ENCODE data around the gene ZNF407.

ZNF407 gene

DNA sequence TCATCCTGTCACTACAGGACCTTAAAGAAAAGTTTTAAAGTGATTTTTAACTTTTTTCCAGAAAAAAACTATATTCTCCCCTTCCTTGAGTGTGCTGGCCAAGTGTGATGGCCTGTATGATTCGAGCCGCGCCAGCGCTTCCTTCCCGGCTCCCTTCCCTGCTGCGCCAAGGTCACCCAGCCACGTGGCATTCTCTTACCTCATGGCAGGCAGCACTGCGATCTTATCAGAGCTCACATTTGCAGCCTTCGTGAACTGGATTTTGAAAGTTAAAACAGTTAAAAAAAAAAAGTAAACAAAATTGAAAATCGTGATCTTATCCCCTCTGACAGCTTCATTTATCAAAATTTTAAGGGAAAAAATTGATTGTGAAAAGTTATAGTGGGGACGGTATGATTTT, 331.4 kb downstream of the ZNF407 start:
- Histone ChIP-seq H3K27me3 (ENCODE audit: control insufficient read depth, low read length) (no peaks in the 10 kb centered on the region), H3K9me2 (replicated peaks; ENCODE audit: control insufficient read depth, low read length) (no peaks in the 10 kb centered on the region), H3K36me3 (ENCODE audit: control insufficient read depth, low read length) (no peaks in the 10 kb centered on the region), H3K9me3 (ENCODE audit: control insufficient read depth, insufficient read depth, low read length) (no peaks in the 10 kb centered on the region), H3K4me3 (ENCODE audit: low read length) (no peak overlapping the region), H3K27ac (ENCODE audit: low read depth, low read length) (no peak overlapping the region), H3F3A (ENCODE audit: control insufficient read depth, insufficient read depth) (no peaks in the 10 kb centered on the region), H3K79me2 (ENCODE audit: control insufficient read depth, low read length) (no peaks in the 10 kb centered on the region), H3K4me2 (ENCODE audit: low read length) (no peak overlapping the region), H4K20me1 (ENCODE audit: control insufficient read depth, insufficient read depth, low read depth, low read length) (no peaks in the 10 kb centered on the region), H3K4me1 (ENCODE audit: control insufficient read depth, low read length) (no peaks in the 10 kb centered on the region)
- TF ChIP-seq, protein P1, sequence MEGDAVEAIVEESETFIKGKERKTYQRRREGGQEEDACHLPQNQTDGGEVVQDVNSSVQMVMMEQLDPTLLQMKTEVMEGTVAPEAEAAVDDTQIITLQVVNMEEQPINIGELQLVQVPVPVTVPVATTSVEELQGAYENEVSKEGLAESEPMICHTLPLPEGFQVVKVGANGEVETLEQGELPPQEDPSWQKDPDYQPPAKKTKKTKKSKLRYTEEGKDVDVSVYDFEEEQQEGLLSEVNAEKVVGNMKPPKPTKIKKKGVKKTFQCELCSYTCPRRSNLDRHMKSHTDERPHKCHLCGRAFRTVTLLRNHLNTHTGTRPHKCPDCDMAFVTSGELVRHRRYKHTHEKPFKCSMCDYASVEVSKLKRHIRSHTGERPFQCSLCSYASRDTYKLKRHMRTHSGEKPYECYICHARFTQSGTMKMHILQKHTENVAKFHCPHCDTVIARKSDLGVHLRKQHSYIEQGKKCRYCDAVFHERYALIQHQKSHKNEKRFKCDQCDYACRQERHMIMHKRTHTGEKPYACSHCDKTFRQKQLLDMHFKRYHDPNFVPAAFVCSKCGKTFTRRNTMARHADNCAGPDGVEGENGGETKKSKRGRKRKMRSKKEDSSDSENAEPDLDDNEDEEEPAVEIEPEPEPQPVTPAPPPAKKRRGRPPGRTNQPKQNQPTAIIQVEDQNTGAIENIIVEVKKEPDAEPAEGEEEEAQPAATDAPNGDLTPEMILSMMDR (IDR thresholded peaks at IDR 0.05; ENCODE audit: low read depth, low read length, poor library complexity, severe bottlenecking): no peak
- no peak for TF ChIP-seq EZH2phosphoT487 (IDR thresholded peaks at IDR 0.05; ENCODE audit: borderline replicate concordance, low read length)

- H3F3A ChIP-seq (ENCODE audit: control insufficient read depth, insufficient read depth): no peaks in the 10 kb centered on the region
- no peak overlapping the region for H3K4me3 ChIP-seq (ENCODE audit: low read length)
- H3K36me3 ChIP-seq (ENCODE audit: control insufficient read depth, low read length): no peaks in the 10 kb centered on the region
- H3K79me2 ChIP-seq (ENCODE audit: control insufficient read depth, low read length): no peaks in the 10 kb centered on the region
- no peak for TF ChIP-seq EZH2phosphoT487 (IDR thresholded peaks at IDR 0.05; ENCODE audit: borderline replicate concordance, low read length)
- TF ChIP-seq, protein P1 (IDR thresholded peaks at IDR 0.05; ENCODE audit: low read depth, low read length, poor library complexity, severe bottlenecking): no peak
- H3K9me2 ChIP-seq (replicated peaks; ENCODE audit: control insufficient read depth, low read length): no peaks in the 10 kb centered on the region
- H3K27ac ChIP-seq (ENCODE audit: low read depth, low read length): no peak overlapping the region
- H4K20me1 ChIP-seq (ENCODE audit: control insufficient read depth, insufficient read depth, low read depth, low read length): no peaks in the 10 kb centered on the region
- no peaks in the 10 kb centered on the region for H3K27me3 ChIP-seq (ENCODE audit: control insufficient read depth, low read length)
- no peak overlapping the region for H3K4me2 ChIP-seq (ENCODE audit: low read length)
- H3K4me1 ChIP-seq (ENCODE audit: control insufficient read depth, low read length): no peaks in the 10 kb centered on the region
- no peaks in the 10 kb centered on the region for H3K9me3 ChIP-seq (ENCODE audit: control insufficient read depth, insufficient read depth, low read length)
These were observed 332.9 kb downstream of the ZNF407 start for GRCh38 chr18:74930616-74931015.

- H3K79me2 ChIP-seq (ENCODE audit: control insufficient read depth, low read length): no peaks in the 10 kb centered on the region
- no peak overlapping the region for H3K4me2 ChIP-seq (ENCODE audit: low read length)
- H3K9me3 ChIP-seq (ENCODE audit: control insufficient read depth, insufficient read depth, low read length): no peaks in the 10 kb centered on the region
- no peaks in the 10 kb centered on the region for H3K36me3 ChIP-seq (ENCODE audit: control insufficient read depth, low read length)
- H3K4me1 ChIP-seq (ENCODE audit: control insufficient read depth, low read length): no peaks in the 10 kb centered on the region
- TF ChIP-seq, protein P1 (IDR thresholded peaks at IDR 0.05; ENCODE audit: low read depth, low read length, poor library complexity, severe bottlenecking): no peak
- TF ChIP-seq EZH2phosphoT487 (IDR thresholded peaks at IDR 0.05; ENCODE audit: borderline replicate concordance, low read length): no peak
- H3K27me3 ChIP-seq (ENCODE audit: control insufficient read depth, low read length): no peaks in the 10 kb centered on the region
- no peak overlapping the region for H3K27ac ChIP-seq (ENCODE audit: low read depth, low read length)
- no peaks in the 10 kb centered on the region for H4K20me1 ChIP-seq (ENCODE audit: control insufficient read depth, insufficient read depth, low read depth, low read length)
- H3F3A ChIP-seq (ENCODE audit: control insufficient read depth, insufficient read depth): no peaks in the 10 kb centered on the region
- H3K4me3 ChIP-seq (ENCODE audit: low read length): no peak overlapping the region
- no peaks in the 10 kb centered on the region for H3K9me2 ChIP-seq (replicated peaks; ENCODE audit: control insufficient read depth, low read length)
These were observed 336.3 kb downstream of the ZNF407 start for GRCh38 chr18:74933930-74934329.

DNA sequence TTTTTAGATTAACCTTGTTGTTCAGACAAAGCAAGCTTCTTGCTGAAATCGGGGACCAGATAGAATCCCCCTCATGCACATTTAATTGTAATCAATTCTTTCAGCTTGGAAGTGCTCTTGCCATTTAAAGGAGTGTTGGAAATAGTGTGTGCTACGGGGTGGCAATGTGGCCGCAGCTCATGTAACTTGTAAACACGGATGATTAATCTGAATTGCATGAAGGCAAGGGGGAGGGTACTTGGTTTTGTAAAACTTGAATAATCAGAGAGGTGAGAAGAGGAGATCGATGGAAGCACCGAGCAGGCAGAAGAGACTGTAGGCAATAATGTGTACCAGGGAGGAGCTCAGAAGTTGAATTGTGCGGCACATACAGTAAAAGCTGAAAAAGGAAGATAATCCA, 337.8 kb downstream of the ZNF407 start:
- Histone ChIP-seq H3F3A (ENCODE audit: control insufficient read depth, insufficient read depth) (no peaks in the 10 kb centered on the region), H3K4me1 (ENCODE audit: control insufficient read depth, low read length) (no peaks in the 10 kb centered on the region), H3K27me3 (ENCODE audit: control insufficient read depth, low read length) (no peaks in the 10 kb centered on the region), H3K36me3 (ENCODE audit: control insufficient read depth, low read length) (no peaks in the 10 kb centered on the region), H3K4me2 (ENCODE audit: low read length) (no peak overlapping the region), H3K9me3 (ENCODE audit: control insufficient read depth, insufficient read depth, low read length) (no peaks in the 10 kb centered on the region), H3K4me3 (ENCODE audit: low read length) (no peak overlapping the region), H3K27ac (ENCODE audit: low read depth, low read length) (no peak overlapping the region), H4K20me1 (ENCODE audit: control insufficient read depth, insufficient read depth, low read depth, low read length) (no peaks in the 10 kb centered on the region), H3K9me2 (replicated peaks; ENCODE audit: control insufficient read depth, low read length) (no peaks in the 10 kb centered on the region), H3K79me2 (ENCODE audit: control insufficient read depth, low read length) (no peaks in the 10 kb centered on the region)
- TF ChIP-seq, protein P1 (IDR thresholded peaks at IDR 0.05; ENCODE audit: low read depth, low read length, poor library complexity, severe bottlenecking): no peak
- TF ChIP-seq EZH2phosphoT487 (IDR thresholded peaks at IDR 0.05; ENCODE audit: borderline replicate concordance, low read length): no peak
